Panc1 (cell line): ENCODE measurements around the gene GLRX5. TPM values are rescaled to one million over a fixed set of nuclear protein-coding genes. Genes with fewer than 3 reads are reported as not detected.

Experiments used
- ATAC-seq: fragments of 200-7000 bp; cut with Tn5 transposase; 2 replicates; pipeline ENCODE4 v1.9.1; 2020; ENCODE audit warnings: mild to moderate bottlenecking, moderate library complexity
- BruUV-seq: library from RNA; stranded (reverse); fragments of 400-500 nt; replicated peaks from 2 replicates; lab custom pipeline; 2021; lab: Mats Ljungman, UMichigan
- CTCF ChIA-PET: fragments of 300-600 bp; sonication (Branson Sonifier 250); formaldehyde crosslinking; loops from one replicate; lab custom pipeline; 2022; ENCODE audit warnings: antibody characterized with exemption; lab: Charles Lee
- POLR2A ChIA-PET: fragments of 300-600 bp; sonication (Branson Sonifier 250); formaldehyde crosslinking; loops from one replicate; lab custom pipeline; 2022; ENCODE audit warnings: antibody characterized with exemption; lab: Charles Lee
- DNase-seq: peaks from one replicate; pipeline ENCODE4 v3.0.0-alpha.2; 2010; ENCODE audit warnings: low read depth, low spot score
- H3K27ac ChIP-seq: 2 replicates; pipeline ENCODE4 v1.5.1; 2011; ENCODE audit warnings: mild to moderate bottlenecking, low read length, inconsistent platforms
- H3K27me3 ChIP-seq: fragments of 200-500 bp; sonication (Bioruptor generic); 2 replicates; pipeline ENCODE4 v1.6.0; 2014; ENCODE audit warnings: low read length, inconsistent platforms; ENCODE audit not compliant: control insufficient read depth, insufficient read depth
- H3K36me3 ChIP-seq: fragments of 200-500 bp; sonication (Bioruptor generic); 2 replicates; pipeline ENCODE4 v1.5.1; 2014; ENCODE audit warnings: inconsistent platforms, mild to moderate bottlenecking, low read length, moderate library complexity; ENCODE audit not compliant: control insufficient read depth, insufficient read depth
- H3K4me1 ChIP-seq: 2 replicates; pipeline ENCODE4 v1.5.1; 2011; ENCODE audit warnings: inconsistent platforms, mild to moderate bottlenecking, low read length, moderate library complexity; ENCODE audit not compliant: control insufficient read depth, insufficient read depth
- H3K4me3 ChIP-seq, 2 experiments: 2 replicates each; pipeline ENCODE4 v1.5.1; 2011 to 2012; ENCODE audit warnings: low read depth in 2 of 2, low read length in 2 of 2, mild to moderate bottlenecking in 2 of 2, inconsistent platforms in 1 of 2, moderate library complexity in 1 of 2
- H3K9me3 ChIP-seq: fragments of 200-500 bp; sonication (Bioruptor generic); 2 replicates; pipeline ENCODE4 v1.5.1; 2014; ENCODE audit warnings: low read depth, mild to moderate bottlenecking, inconsistent platforms, low read length, moderate library complexity; ENCODE audit not compliant: control insufficient read depth, insufficient read depth
- POLR2AphosphoS5 ChIP-seq: IDR thresholded peaks from 2 replicates; pipeline ENCODE4 v1.6.1; 2012; ENCODE audit warnings: mild to moderate bottlenecking, low read depth, low read length, moderate library complexity
- REST ChIP-seq, 2 experiments: IDR thresholded peaks; 2 replicates each; pipeline ENCODE4 v1.6.1; 2011 to 2012; ENCODE audit warnings: low read depth in 2 of 2, control low read depth in 1 of 2, low read length in 1 of 2, mild to moderate bottlenecking in 1 of 2, moderate library complexity in 1 of 2; ENCODE audit not compliant: insufficient read depth in 1 of 2
- SIN3A ChIP-seq: IDR thresholded peaks from 2 replicates; pipeline ENCODE4 v1.6.1; 2012; ENCODE audit warnings: low read depth, mild to moderate bottlenecking, low read length, moderate library complexity, borderline replicate concordance; ENCODE audit not compliant: insufficient read depth
- TCF7L2 ChIP-seq: IDR thresholded peaks from 2 replicates; pipeline ENCODE4 v1.6.1; 2011; ENCODE audit warnings: mild to moderate bottlenecking, low read depth, low read length, inconsistent platforms
- in situ Hi-C: cut with HindIII; loops from 2 replicates; pipeline ENCODE4 v1.10.0; 2016; ENCODE audit warnings: low sequenced_read_pairs, low pct_unique_long_range_greater_than_20kb
- intact Hi-C: fragments of 100-400 bp; cut with micrococcal nuclease; formaldehyde crosslinking; loops from one replicate; pipeline ENCODE4 v1.10.0; 2022; ENCODE audit not compliant: unreplicated experiment
- total RNA-seq: library from RNA; stranded (reverse); gene quantifications from one replicate; pipeline ENCODE4 v1.2.1, GENCODE V29; 2021; ENCODE audit not compliant: unreplicated experiment
- TF ChIP-seq, protein P1 (sequence below): fragments of 450-650 bp; IDR thresholded peaks from 2 replicates; pipeline ENCODE4 v1.5.1; 2017; ENCODE audit warnings: mild to moderate bottlenecking

The GLRX5 gene
- total RNA-seq, 1 experiment from 2014 or later: 38.6 TPM

DNA sequence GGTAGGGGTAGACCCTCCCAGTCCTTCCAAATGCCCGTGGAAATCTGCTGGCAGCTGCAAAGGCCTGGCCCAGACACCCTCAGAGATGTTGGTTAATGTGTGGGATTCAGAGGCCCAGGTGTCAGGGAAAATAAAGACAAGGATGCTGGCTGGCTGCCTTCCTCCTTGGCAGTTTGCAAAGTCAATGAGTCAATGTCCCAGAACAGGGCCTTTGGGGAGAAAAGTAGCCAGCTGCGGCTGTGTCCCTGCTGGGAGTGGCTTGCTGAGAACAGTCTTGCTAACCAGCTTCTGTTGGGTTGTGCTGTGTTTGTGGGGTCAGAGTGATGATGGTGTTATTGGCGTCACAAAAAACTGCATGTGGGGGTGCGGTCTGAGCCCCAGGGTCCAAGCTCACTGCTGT lies 29.2 kb downstream of the GLRX5 start:
- no peak for TF ChIP-seq SIN3A
- TF ChIP-seq REST (IDR thresholded peaks at IDR 0.05; ENCODE audit: insufficient read depth in 1 of 2, low read depth in 2 of 2, low read length in 1 of 2): no peak
- TF ChIP-seq, protein P1, sequence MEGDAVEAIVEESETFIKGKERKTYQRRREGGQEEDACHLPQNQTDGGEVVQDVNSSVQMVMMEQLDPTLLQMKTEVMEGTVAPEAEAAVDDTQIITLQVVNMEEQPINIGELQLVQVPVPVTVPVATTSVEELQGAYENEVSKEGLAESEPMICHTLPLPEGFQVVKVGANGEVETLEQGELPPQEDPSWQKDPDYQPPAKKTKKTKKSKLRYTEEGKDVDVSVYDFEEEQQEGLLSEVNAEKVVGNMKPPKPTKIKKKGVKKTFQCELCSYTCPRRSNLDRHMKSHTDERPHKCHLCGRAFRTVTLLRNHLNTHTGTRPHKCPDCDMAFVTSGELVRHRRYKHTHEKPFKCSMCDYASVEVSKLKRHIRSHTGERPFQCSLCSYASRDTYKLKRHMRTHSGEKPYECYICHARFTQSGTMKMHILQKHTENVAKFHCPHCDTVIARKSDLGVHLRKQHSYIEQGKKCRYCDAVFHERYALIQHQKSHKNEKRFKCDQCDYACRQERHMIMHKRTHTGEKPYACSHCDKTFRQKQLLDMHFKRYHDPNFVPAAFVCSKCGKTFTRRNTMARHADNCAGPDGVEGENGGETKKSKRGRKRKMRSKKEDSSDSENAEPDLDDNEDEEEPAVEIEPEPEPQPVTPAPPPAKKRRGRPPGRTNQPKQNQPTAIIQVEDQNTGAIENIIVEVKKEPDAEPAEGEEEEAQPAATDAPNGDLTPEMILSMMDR: no peak
- no peak for TF ChIP-seq TCF7L2
- TF ChIP-seq POLR2AphosphoS5: no peak
- BruUV-seq: no TSS peak
- ChIA-PET POLR2A (no interaction called here), CTCF (interaction anchor here (0.6 kb wide), 1 partner anchor 431 kb away, joined by 3 read pairs; no protein-coding TSS in a partner anchor)
- Histone ChIP-seq H3K9me3 (no peaks in the 10 kb centered on the region), H3K27ac (no peak overlapping the region), H3K4me3 (no peak overlapping the region), H3K36me3 (no peaks in the 10 kb centered on the region), H3K27me3 (no peaks in the 10 kb centered on the region), H3K4me1 (no peaks in the 10 kb centered on the region)
- DNase-seq: no peak
- in situ Hi-C loops: no loop called here
- no peak for ATAC-seq
- intact Hi-C loops: loop anchor here (5.0 kb wide), 1 partner anchor 118 kb away; no protein-coding TSS in a partner anchor

GRCh38 chr14:95569440-95569839 lies 34.6 kb downstream of the GLRX5 start:
- ATAC-seq: no peak
- Histone ChIP-seq H3K36me3 (no peaks in the 10 kb centered on the region), H3K4me3 (no peak overlapping the region), H3K4me1 (no peaks in the 10 kb centered on the region), H3K9me3 (no peaks in the 10 kb centered on the region), H3K27ac (no peak overlapping the region), H3K27me3 (no peaks in the 10 kb centered on the region)
- ChIA-PET CTCF (no interaction called here), POLR2A (no interaction called here)
- BruUV-seq: no TSS peak
- no peak for DNase-seq
- in situ Hi-C loops: no loop called here
- intact Hi-C loops: no loop called here
- TF ChIP-seq REST (IDR thresholded peaks at IDR 0.05; ENCODE audit: insufficient read depth in 1 of 2, low read depth in 2 of 2, low read length in 1 of 2): no peak
- TF ChIP-seq SIN3A: no peak
- TF ChIP-seq, protein P1: no peak
